Measurements from ENCODE around the gene UTP18. TPM values are rescaled to one million over a fixed set of nuclear protein-coding genes. Genes with fewer than 3 reads are reported as not detected.

UTP18 gene
- total and polyA plus RNA-seq, 2 of the 13 experiments (the other 11 are each of a cell fraction or from before 2014, with no cell fraction given) = 35.2 to 104 TPM

DNA sequence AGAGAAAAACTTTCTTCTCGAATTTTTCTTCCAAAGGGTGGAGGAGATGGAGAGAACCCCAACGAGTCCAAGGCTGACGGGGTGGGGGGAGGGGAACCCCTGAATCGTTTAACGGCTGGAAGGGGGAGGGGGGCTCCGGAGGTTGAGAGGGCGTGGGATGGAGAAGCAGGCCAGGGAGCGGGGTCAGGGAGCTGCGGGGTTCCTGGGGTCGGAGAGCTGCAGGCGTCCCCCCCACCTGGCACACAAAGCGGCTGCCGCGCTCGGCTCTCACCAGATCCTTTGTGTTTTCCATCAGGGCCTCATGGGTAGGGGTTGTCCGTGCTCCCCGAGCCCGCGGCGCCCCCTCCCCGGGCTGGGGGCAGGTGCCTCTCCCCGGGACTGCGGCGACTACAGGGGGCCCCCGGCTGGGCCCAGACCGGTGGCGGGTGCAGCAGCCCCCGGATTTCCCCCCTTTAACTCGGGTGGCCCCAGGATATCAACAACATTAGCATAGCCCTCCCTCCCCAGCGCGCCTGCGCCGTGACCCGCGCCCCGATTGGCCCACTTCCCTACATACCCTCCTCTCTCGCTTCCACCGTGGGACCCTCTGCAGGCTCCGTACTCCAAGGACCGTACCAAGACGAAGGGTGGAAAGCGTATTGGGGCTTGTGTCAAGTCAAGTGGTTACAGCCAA lies 646 bp upstream of the UTP18 start, which contains the start of gene MBTD1 (continued):
- no peak for TF ChIP-seq AHDC1 (CRISPR knock-in tag; IDR thresholded peaks at IDR 0.05; ENCODE audit: borderline replicate concordance)
- TF ChIP-seq ZBTB7A (CRISPR knock-in tag; IDR thresholded peaks at IDR 0.05) = no peak
- TF ChIP-seq RAD51 (IDR thresholded peaks at IDR 0.05; ENCODE audit: borderline replicate concordance) = no peak
- TF ChIP-seq ZFX (CRISPR knock-in tag; IDR thresholded peaks at IDR 0.05; ENCODE audit: low read depth) = no peak
- TF ChIP-seq PRDM15 (CRISPR knock-in tag; IDR thresholded peaks at IDR 0.05) = no peak
- no peak for TF ChIP-seq RAD21 (CRISPR knock-in tag; IDR thresholded peaks at IDR 0.05)
- TF ChIP-seq HNRNPK (IDR thresholded peaks at IDR 0.05; ENCODE audit: low read depth, low read length, poor library complexity, severe bottlenecking) = peak; percentile 92
- TF ChIP-seq ISX (CRISPR knock-in tag; conservative IDR thresholded peaks at IDR 0.05) = no peak
- no peak for TF ChIP-seq DNMT1 (CRISPR knock-in tag; IDR thresholded peaks at IDR 0.05)
- TF ChIP-seq MATR3 (CRISPR knock-in tag; IDR thresholded peaks at IDR 0.05) = 0 out of 2 replicates have a peak, but pooled peaks have one; percentile 43
- no peak for TF ChIP-seq SRSF9 (IDR thresholded peaks at IDR 0.05; ENCODE audit: borderline replicate concordance, insufficient read depth, low read depth, low read length, poor library complexity, severe bottlenecking)
- no peak for TF ChIP-seq NCOA1 (CRISPR knock-in tag; IDR thresholded peaks at IDR 0.05)
- no peak for TF ChIP-seq GABPB1 (CRISPR knock-in tag; IDR thresholded peaks at IDR 0.05)
- no peak for TF ChIP-seq ZNF343 (CRISPR knock-in tag; IDR thresholded peaks at IDR 0.05)
- TF ChIP-seq ZNF776 (CRISPR knock-in tag; IDR thresholded peaks at IDR 0.05) = no peak
- no peak for TF ChIP-seq ZNF562 (CRISPR knock-in tag; IDR thresholded peaks at IDR 0.05; ENCODE audit: borderline replicate concordance)
- no peak for TF ChIP-seq ZNF17 (CRISPR knock-in tag; IDR thresholded peaks at IDR 0.05)
- TF ChIP-seq ZNF724P (CRISPR knock-in tag; IDR thresholded peaks at IDR 0.05; ENCODE audit: borderline replicate concordance) = no peak
- no peak for TF ChIP-seq PBX2 (CRISPR knock-in tag; IDR thresholded peaks at IDR 0.05)
- TF ChIP-seq AGO1 (IDR thresholded peaks at IDR 0.05; ENCODE audit: low read depth, low read length, poor library complexity, severe bottlenecking) = no peak

All from HepG2 (cell line).